ENCODE results near the gene NT5E.

NT5E gene

GRCh38 chr6:85422996-85423395, 26.9 kb upstream of the NT5E start:
- no peak for DNase-seq

GRCh38 chr6:85424981-85425380, 24.9 kb upstream of the NT5E start:
- DNase-seq, result no peak

DNA sequence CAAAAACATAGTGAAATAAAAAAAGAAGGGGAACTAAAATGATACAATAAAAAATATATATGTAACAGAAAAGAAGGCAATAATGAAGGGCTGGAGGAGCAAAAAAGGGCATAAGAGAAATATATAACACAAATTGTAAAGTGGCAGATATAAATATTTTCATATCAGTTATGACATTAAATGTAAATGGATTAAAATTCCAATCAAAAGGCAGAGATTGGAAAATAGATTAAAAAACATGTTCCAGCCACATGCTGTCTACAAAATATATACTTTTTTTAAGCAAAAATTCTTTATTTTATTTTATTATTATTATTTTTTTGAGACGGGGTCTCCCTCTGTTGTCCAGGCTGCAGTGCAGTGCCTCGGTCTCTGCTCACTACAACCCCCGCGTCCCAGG, 23.9 kb upstream of the NT5E start:
- DNase-seq, result no peak

- no peak for DNase-seq
Measured at GRCh38 chr6:85428486-85428885, 21.4 kb upstream of the NT5E start.

- DNase-seq, result no peak
Measured at GRCh38 chr6:85429346-85429745, 20.5 kb upstream of the NT5E start.

GRCh38 chr6:85431271-85431670, 18.6 kb upstream of the NT5E start:
- no peak for DNase-seq

GRCh38 chr6:85432554-85432953, 17.3 kb upstream of the NT5E start:
- no peak for DNase-seq

DNA sequence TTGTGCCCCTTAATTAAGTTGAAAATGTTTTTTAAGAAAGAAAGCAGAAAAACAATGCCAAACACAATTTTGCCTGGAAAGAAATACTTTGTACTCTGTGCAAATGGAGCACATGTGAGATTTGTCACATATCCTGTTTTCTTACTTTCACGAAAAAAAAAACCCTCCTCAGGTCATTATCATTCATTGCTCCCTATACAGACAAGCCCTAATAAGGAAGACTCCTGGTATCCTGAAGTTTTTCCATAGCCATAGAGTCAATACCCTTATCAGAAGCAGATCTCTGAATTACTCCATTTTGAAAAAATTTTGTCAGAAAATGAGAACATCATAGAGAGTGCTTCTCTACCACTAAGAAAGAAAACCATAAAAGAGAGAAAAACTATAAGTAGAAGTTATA, 14.0 kb upstream of the NT5E start:
- DNase-seq, result no peak

DNA sequence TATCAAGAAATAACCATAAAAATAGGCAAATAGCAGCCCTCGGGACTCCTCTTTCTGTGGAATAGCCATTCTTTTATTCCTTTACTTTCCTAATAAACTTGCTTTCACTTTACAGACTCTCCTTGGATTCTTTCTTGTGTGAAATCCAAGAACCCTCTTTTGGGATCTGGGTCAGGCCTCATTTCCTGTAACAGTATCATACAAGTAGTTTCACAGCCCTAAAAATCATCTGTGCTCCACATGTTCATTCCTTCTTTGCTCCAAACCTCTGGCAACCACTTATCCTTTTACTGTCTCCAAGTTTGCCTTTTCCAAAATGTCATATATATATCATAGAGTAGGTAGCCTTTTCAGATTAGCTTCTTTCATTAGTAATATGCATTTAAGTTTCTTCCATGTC, 13.5 kb upstream of the NT5E start:
- no peak for DNase-seq

DNA sequence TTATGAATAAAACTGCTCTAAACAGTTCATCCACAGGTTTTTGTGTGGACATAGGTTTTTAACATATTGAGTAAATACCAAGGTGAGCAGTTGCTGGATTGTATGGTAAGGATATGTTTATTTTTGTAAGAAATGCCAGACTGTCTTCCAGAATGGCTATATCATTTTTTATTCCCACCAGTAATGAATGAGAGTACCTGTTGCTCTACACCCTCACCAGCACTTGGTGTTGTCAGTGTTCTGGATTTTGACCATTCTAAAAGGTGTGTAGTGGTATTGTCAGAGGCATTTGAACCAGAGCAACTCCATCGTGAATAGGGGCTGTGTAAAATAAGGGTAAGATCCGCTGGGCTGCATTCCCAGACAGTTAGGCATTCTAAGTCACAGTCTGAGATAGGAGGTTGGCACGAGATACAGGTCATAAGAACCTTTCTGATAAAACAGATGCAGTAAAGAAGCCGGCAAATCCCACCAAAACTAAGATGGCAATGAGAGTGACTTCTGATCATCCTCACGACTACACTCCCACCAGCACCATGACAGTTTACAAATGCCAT, 12.9 kb upstream of the NT5E start:
- no peak for DNase-seq

- DNase-seq, result no peak
Measured at GRCh38 chr6:85443349-85444117, 6.3 kb upstream of the NT5E start.

- no peak for DNase-seq
Measured at GRCh38 chr6:85449388-85449817, 480 bp upstream of the NT5E start.

- DNase-seq, result no peak
Measured at GRCh38 chr6:85451565-85452306, 1.9 kb downstream of the NT5E start.

DNA sequence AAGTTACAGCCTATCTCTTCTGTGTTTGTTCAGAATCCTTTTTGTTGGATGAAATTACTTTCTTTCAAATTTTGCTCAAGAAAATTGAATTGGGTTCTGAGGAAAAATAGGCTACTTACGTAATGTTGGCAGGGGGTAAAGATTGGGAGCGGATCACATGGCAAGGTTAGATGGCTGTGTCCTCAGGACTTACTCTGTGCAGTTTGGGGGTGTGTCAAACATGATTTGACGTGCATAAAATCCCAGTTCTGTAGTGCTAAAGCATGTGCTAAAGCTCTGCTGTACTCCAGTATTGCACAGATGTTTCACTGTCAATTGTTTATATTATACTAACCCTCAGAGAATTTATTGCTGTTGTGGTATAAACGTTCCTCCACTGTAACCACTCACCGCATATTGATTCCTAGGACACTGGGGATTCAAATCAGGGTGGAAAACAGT, 2.6 kb downstream of the NT5E start:
- no peak for DNase-seq

GRCh38 chr6:85453052-85453451, 3.2 kb downstream of the NT5E start:
- no peak for DNase-seq

- no peak for DNase-seq
Measured at GRCh38 chr6:85453490-85453889, 3.6 kb downstream of the NT5E start.

- no peak for DNase-seq
Measured at GRCh38 chr6:85455471-85456026, 5.7 kb downstream of the NT5E start.

GRCh38 chr6:85456782-85457181, 6.9 kb downstream of the NT5E start:
- DNase-seq, result no peak

DNA sequence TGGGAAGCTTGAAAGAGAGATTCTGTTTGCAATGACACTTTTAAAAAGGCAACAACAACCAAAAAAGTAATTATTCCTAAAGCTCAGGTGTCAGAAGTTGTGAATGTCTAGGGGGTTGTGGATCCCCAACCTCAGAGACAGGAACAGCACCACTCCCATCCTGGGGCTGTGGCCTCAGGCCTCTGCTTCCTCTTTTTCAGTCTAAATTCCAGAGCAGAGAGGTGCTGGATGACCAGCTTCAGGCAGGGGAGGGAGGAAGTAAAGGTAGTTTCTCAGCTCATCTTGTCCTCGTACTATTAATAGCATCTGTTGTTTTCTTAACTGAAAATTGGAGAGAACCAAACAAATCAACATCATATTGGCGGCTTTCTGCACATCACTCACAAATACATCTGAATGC, 8.3 kb downstream of the NT5E start:
- no peak for DNase-seq

- DNase-seq, result no peak
Measured at GRCh38 chr6:85458782-85459181, 8.9 kb downstream of the NT5E start.

DNA sequence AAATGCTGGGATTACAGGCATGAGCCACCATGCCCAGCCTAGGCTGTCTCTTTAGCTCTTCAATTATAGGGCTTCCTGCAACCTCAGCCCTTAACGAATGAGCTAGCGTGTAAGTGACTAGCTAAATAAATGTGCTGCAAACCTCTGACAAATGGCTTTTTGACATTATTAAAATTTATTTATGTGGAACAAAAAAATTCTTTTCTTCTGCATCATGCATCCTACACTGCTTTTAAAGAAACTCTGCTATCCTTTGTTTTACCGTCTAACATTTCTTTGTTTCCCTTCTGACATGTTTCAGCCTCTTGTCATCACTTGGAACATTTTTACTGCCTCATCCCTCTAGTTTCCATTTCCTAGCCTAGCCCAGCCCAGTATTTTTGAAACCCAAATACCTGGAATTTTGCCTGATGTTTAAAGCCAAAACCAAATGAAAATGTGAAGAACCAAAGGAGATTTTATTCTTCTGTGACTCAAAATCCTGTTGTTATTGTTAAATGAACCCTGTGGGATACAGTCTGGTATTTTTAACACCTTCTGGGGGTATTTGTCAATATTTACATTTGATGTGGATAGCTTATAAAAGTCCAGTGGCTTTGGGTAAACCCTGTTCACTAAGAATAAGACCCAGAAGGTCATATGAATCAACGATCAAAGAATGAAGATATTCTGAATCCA, 9.5 kb downstream of the NT5E start:
- DNase-seq, result no peak

- DNase-seq, result no peak
Measured at GRCh38 chr6:85460154-85460920, 10.5 kb downstream of the NT5E start.
